K562 (cell line): Measurements from ENCODE around the gene GALNT17. TPM values are rescaled to one million over a fixed set of nuclear protein-coding genes. Genes with fewer than 3 reads are reported as not detected.

Experiments
- ATAC-seq: fragments of 200-7000 bp; cut with Tn5 transposase; 3 replicates; pipeline ENCODE4 v1.9.1; 2020; ENCODE audit warnings: moderate library complexity
- BruUV-seq: library from RNA; stranded (reverse); fragments of 400-500 nt; replicated peaks from 2 replicates; lab custom pipeline; 2021; lab: Mats Ljungman, UMichigan
- CTCF ChIA-PET: fragments of 300-600 bp; formaldehyde crosslinking; extraction: SDS; loops from one replicate; lab custom pipeline; 2021; ENCODE audit warnings: low intra/inter-chr PET ratio; lab: Yijun Ruan, JAX
- POLR2A ChIA-PET: fragments of 300-600, 350-650 bp; sonication (Branson Sonifier 250); formaldehyde crosslinking; extraction: SDS; loops from one replicate; lab custom pipeline; 2021; ENCODE audit warnings: antibody characterized with exemption, inconsistent platforms; lab: Yijun Ruan, JAX
- DNase-seq, 4 experiments: peaks; one replicate each; pipeline versions ENCODE4 v3.0.0 to v3.0.0-alpha.2; 2011 to 2018; ENCODE audit warnings: low spot score in 3 of 4, mixed read lengths in 3 of 4; ENCODE audit errors: extremely low read depth in 1 of 4
- FAIRE-seq: peaks from 2 replicates; lab custom pipeline; 2011; peaks lifted over from hg19 to GRCh38; lab: Jason Lieb, UNC
- H2AFZ ChIP-seq: 2 replicates; pipeline ENCODE4 v1.6.0; 2011; ENCODE audit warnings: low read depth, low read length, control low read depth, inconsistent platforms
- H3K27ac ChIP-seq: fragments of 200-600 bp; 3 replicates; pipeline ENCODE4 v1.8.0; 2011; ENCODE audit warnings: low read depth, mild to moderate bottlenecking, control low read depth, inconsistent platforms, low read length, moderate library complexity, mixed read lengths; ENCODE audit errors: extremely low read depth
- H3K27me3 ChIP-seq, 2 experiments: fragments of 300-600 bp in 1 of 2; 2 replicates in 1 of 2; 3 replicates in 1 of 2; pipeline versions ENCODE4 v1.6.0 to v1.8.0; 2011; ENCODE audit warnings: inconsistent platforms in 2 of 2, low read length in 2 of 2, mild to moderate bottlenecking in 1 of 2, mixed read lengths in 1 of 2, moderate library complexity in 1 of 2; ENCODE audit not compliant: control insufficient read depth in 2 of 2, insufficient read depth in 2 of 2
- H3K36me3 ChIP-seq: fragments of 300-600 bp; 3 replicates; pipeline ENCODE4 v1.8.0; 2011; ENCODE audit warnings: mild to moderate bottlenecking, low read length, inconsistent platforms; ENCODE audit not compliant: control insufficient read depth, insufficient read depth
- H3K4me1 ChIP-seq, 2 experiments: fragments of 200-600 bp in 1 of 2; replicated peaks in 1 of 2; 2 replicates in 1 of 2; 3 replicates in 1 of 2; pipeline versions ENCODE4 v1.5.1 to v1.8.0; 2011; ENCODE audit warnings: inconsistent platforms in 2 of 2, low read length in 2 of 2, mild to moderate bottlenecking in 1 of 2, mixed read lengths in 1 of 2, moderate library complexity in 1 of 2; ENCODE audit not compliant: control insufficient read depth in 2 of 2, insufficient read depth in 2 of 2
- H3K4me2 ChIP-seq: 2 replicates; pipeline ENCODE4 v1.6.1; 2011; ENCODE audit warnings: low read length, control low read depth, inconsistent platforms, mixed read lengths; ENCODE audit not compliant: insufficient read depth
- H3K4me3 ChIP-seq: fragments of 200-600 bp; sonication (generic), shearing (Covaris generic); 2 replicates; pipeline ENCODE4 v1.5.1; 2016; ENCODE audit warnings: control low read depth, inconsistent platforms
- H3K79me2 ChIP-seq: fragments of 200-600 bp; 3 replicates; pipeline ENCODE4 v1.8.0; 2011; ENCODE audit warnings: low read length, inconsistent platforms; ENCODE audit not compliant: control insufficient read depth, insufficient read depth
- H3K9ac ChIP-seq, 2 experiments: 2 replicates each; pipeline versions ENCODE4 v1.6.0 to v1.6.1; 2011; ENCODE audit warnings: low read depth in 2 of 2, low read length in 2 of 2, control low read depth in 1 of 2, inconsistent platforms in 1 of 2, mild to moderate bottlenecking in 1 of 2, mixed read lengths in 1 of 2; ENCODE audit not compliant: insufficient read depth in 1 of 2
- H3K9me1 ChIP-seq: one replicate; pipeline ENCODE4 v1.6.0; 2011; ENCODE audit warnings: inconsistent platforms, mild to moderate bottlenecking, low read length, moderate library complexity; ENCODE audit not compliant: control insufficient read depth, insufficient read depth
- H3K9me3 ChIP-seq: replicated peaks from 2 replicates; pipeline ENCODE4 v1.5.1; 2011; ENCODE audit warnings: low read depth, low read length, inconsistent platforms; ENCODE audit not compliant: control insufficient read depth, insufficient read depth
- H4K20me1 ChIP-seq: replicated peaks from 2 replicates; pipeline ENCODE4 v1.6.1; 2011; ENCODE audit warnings: low read length, inconsistent platforms, mixed read lengths; ENCODE audit not compliant: control insufficient read depth, insufficient read depth
- CBX1 ChIP-seq: sonication (generic); IDR thresholded peaks from 2 replicates; pipeline ENCODE4 v1.6.1; 2016; ENCODE audit warnings: antibody characterized with exemption, low read depth, mild to moderate bottlenecking
- EP400 ChIP-seq: fragments of 450-650 bp; IDR thresholded peaks from 2 replicates; pipeline ENCODE4 v1.6.1; 2017; ENCODE audit warnings: antibody characterized with exemption, mild to moderate bottlenecking, moderate library complexity
- FOSL1 ChIP-seq: fragments of 200-800 bp; sonication (Bioruptor generic); conservative IDR thresholded peaks from 2 replicates; pipeline ENCODE4 v1.6.1; 2016; ENCODE audit warnings: missing genetic modification characterization, missing compliant biosample characterization
- NCOR1 ChIP-seq: fragments of 450-650 bp; IDR thresholded peaks from 2 replicates; pipeline ENCODE4 v1.6.1; 2016; ENCODE audit warnings: mild to moderate bottlenecking, moderate library complexity
- POLR2G ChIP-seq: fragments of 200-400 bp; formaldehyde crosslinking; IDR thresholded peaks from 2 replicates; pipeline ENCODE4 v1.6.1; 2017; ENCODE audit warnings: low read depth, mild to moderate bottlenecking, antibody characterized with exemption, low read length, moderate library complexity
- RB1 ChIP-seq: fragments of 450-650 bp; IDR thresholded peaks from 2 replicates; pipeline ENCODE4 v1.6.1; 2017; ENCODE audit warnings: low read depth, mild to moderate bottlenecking
- RBBP5 ChIP-seq: fragments of 200-600 bp; sonication (generic); IDR thresholded peaks from 2 replicates; pipeline ENCODE4 v1.6.1; 2012; ENCODE audit warnings: borderline replicate concordance, mild to moderate bottlenecking, low read length, control low read depth, inconsistent platforms; ENCODE audit not compliant: insufficient read depth, poor library complexity, severe bottlenecking
- RBM22 ChIP-seq: fragments of 200-400 bp; formaldehyde crosslinking; IDR thresholded peaks from 2 replicates; pipeline ENCODE4 v1.6.1; 2018; ENCODE audit warnings: low read length, low read depth; ENCODE audit not compliant: poor library complexity, severe bottlenecking
- TOE1 ChIP-seq, 2 experiments: fragments of 450-650 bp in 1 of 2; sonication (generic) in 1 of 2; formaldehyde crosslinking in 1 of 2; IDR thresholded peaks; 2 replicates each; pipeline versions ENCODE4 v1.7.1 to v1.8.0; 2016 to 2022; ENCODE audit warnings: borderline replicate concordance in 2 of 2, mild to moderate bottlenecking in 2 of 2, antibody characterized with exemption in 1 of 2, inconsistent platforms in 1 of 2, low read depth in 1 of 2, missing genetic modification reagents in 1 of 2, moderate library complexity in 1 of 2
- YBX1 ChIP-seq: fragments of 450-650 bp; IDR thresholded peaks from 2 replicates; pipeline ENCODE4 v1.7.1; 2016; ENCODE audit warnings: mild to moderate bottlenecking
- ZFP30 ChIP-seq: fragments of 250-450 bp; sonication (Bioruptor Pico); IDR thresholded peaks from 2 replicates; pipeline ENCODE4 v1.8.0; 2022; ENCODE audit warnings: moderate library complexity, mild to moderate bottlenecking, inconsistent platforms, borderline replicate concordance
- WGBS: fragments of 100-300 bp; shearing (Covaris generic); methylation state at CpG from one replicate; pipeline ENCODE4 v1.1.6; 2016; ENCODE audit warnings: low coverage, mixed read lengths; ENCODE audit not compliant: insufficient coverage; ENCODE audit errors: missing lambda C conversion rate; 5-methylcytosine and 5-hydroxymethylcytosine counted together
- in situ Hi-C: fragments of 300-500 bp; cut with MboI; formaldehyde crosslinking; loops from 4 replicates; pipeline ENCODE4 v1.15.0; 2018; ENCODE audit warnings: inconsistent platforms, mixed read lengths
- intact Hi-C: fragments of 100-400 bp; cut with micrococcal nuclease; formaldehyde crosslinking; loops from 2 replicates; pipeline ENCODE4 v1.14.2; 2022
- polyA plus RNA-seq, 8 experiments: library from polyadenylated mRNA; depleted of rRNA in 4 of 8; stranded (reverse) in 5 of 8; unstranded in 3 of 8; fragments of >200 nt; fragmentation: Nextera tagmentation in 2 of 8; fragmentation: Illumina TruSeq in 1 of 8; extraction: Ambion mirVana in 2 of 8; extraction: Trizol in 1 of 8; gene quantifications; 2 replicates each; pipeline versions ENCODE4 v1.2.1 to v1.2.3, GENCODE V29; 2011 to 2014; ENCODE audit warnings: inconsistent platforms in 1 of 8, missing spikeins in 1 of 8
- total RNA-seq, 7 experiments: library from RNA; depleted of rRNA in 6 of 7; stranded (reverse); fragments of >200 nt in 6 of 7; fragmentation: Illumina TruSeq in 2 of 7; extraction: Trizol in 2 of 7; gene quantifications; 2 replicates each; pipeline versions ENCODE4 v1.2.1 to v1.2.3, GENCODE V29; 2011 to 2021; ENCODE audit warnings: low replicate concordance in 1 of 7
- TF ChIP-seq, protein P1 (sequence below), 2 experiments: IDR thresholded peaks; 2 replicates each; pipeline ENCODE4 v1.6.1; 2011; ENCODE audit warnings: borderline replicate concordance in 1 of 2, control low read depth in 1 of 2, low read depth in 1 of 2, low read length in 1 of 2, mild to moderate bottlenecking in 1 of 2, mixed read lengths in 1 of 2, moderate library complexity in 1 of 2; ENCODE audit not compliant: insufficient read depth in 1 of 2, insufficient read length in 1 of 2, poor library complexity in 1 of 2, severe bottlenecking in 1 of 2; ENCODE audit errors: extremely low read depth in 1 of 2
- TF ChIP-seq, protein P2 (sequence below): fragments of 450-650 bp; IDR thresholded peaks from 2 replicates; pipeline ENCODE4 v1.6.1; 2018; ENCODE audit warnings: mild to moderate bottlenecking, low read depth; ENCODE audit not compliant: partially characterized antibody

GALNT17 gene
- total and polyA plus RNA-seq, 9 of the 15 experiments (the other 6 are each of a cell fraction or from before 2014, with no cell fraction given), result not detected

DNA sequence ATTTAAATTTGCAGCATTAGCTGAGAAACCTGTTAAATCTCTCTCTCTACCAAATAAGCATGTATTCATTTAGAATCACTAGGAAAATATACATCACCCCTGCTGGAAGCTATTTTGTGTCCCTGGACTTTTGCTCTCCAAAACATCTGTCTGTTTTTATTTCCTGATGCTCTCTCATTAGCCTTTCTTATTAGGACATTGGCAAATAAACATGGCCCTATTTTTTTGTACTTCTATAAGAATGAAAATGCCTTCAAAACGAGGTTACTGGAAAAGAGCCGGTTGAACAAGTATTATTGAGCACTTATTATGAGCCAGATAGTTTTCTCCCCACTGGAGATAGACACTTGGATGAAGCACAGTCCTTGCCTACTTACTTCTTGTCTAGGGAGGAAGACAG, 206.9 kb downstream of the GALNT17 start:
- 2% methylated on average over 2 of the region's 2 CpGs for WGBS
- H4K20me1 ChIP-seq, result no peaks in the 10 kb centered on the region
- H3K4me1 ChIP-seq, result no peaks in the 10 kb centered on the region
- no peaks in the 10 kb centered on the region for H3K9me1 ChIP-seq
- DNase-seq, result no peak
- H3K27ac ChIP-seq, result no peak overlapping the region
- BruUV-seq, result no TSS peak
- TF ChIP-seq NCOR1 (no peak), YBX1 (no peak), EP400 (no peak), ZFP30 (CRISPR knock-in tag) (no peak), CBX1 (no peak), RB1 (no peak), RBM22 (no peak), RBBP5 (no peak), TOE1 (IDR thresholded peaks at IDR 0.05; ENCODE audit: borderline replicate concordance) (no peak), TOE1 (CRISPR knock-in tag; IDR thresholded peaks at IDR 0.05; ENCODE audit: borderline replicate concordance, low read depth) (no peak), POLR2G (no peak), FOSL1 (no peak)
- TF ChIP-seq, protein P1, sequence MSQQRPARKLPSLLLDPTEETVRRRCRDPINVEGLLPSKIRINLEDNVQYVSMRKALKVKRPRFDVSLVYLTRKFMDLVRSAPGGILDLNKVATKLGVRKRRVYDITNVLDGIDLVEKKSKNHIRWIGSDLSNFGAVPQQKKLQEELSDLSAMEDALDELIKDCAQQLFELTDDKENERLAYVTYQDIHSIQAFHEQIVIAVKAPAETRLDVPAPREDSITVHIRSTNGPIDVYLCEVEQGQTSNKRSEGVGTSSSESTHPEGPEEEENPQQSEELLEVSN (IDR thresholded peaks at IDR 0.05; ENCODE audit: borderline replicate concordance in 1 of 2, extremely low read depth in 1 of 2, insufficient read depth in 1 of 2, insufficient read length in 1 of 2, low read depth in 1 of 2, low read length in 1 of 2, poor library complexity in 1 of 2, severe bottlenecking in 1 of 2), result no peak
- TF ChIP-seq, protein P2, sequence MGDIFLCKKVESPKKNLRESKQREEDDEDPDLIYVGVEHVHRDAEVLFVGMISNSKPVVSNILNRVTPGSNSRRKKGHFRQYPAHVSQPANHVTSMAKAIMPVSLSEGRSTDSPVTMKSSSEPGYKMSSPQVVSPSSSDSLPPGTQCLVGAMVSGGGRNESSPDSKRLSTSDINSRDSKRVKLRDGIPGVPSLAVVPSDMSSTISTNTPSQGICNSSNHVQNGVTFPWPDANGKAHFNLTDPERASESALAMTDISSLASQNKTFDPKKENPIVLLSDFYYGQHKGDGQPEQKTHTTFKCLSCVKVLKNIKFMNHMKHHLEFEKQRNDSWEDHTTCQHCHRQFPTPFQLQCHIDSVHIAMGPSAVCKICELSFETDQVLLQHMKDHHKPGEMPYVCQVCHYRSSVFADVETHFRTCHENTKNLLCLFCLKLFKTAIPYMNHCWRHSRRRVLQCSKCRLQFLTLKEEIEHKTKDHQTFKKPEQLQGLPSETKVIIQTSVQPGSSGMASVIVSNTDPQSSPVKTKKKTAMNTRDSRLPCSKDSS, result no peak
- H3K36me3 ChIP-seq, result no peaks in the 10 kb centered on the region
- H3K9ac ChIP-seq, result no peak overlapping the region
- in situ Hi-C loops, result no loop called here
- no peaks in the 10 kb centered on the region for H3K27me3 ChIP-seq
- H3K9me3 ChIP-seq, result no peaks in the 10 kb centered on the region
- H3K79me2 ChIP-seq, result no peaks in the 10 kb centered on the region
- H3K4me3 ChIP-seq, result no peak overlapping the region
- ATAC-seq, result no peak
- no peak overlapping the region for H3K4me2 ChIP-seq
- no peak for FAIRE-seq
- ChIA-PET POLR2A (no interaction called here), CTCF (no interaction called here)
- H2AFZ ChIP-seq, result no peak overlapping the region
- intact Hi-C loops, result no loop called here
